Neural cell (in vitro differentiated cells): ENCODE measurements around the gene EAF2. TPM values are rescaled to one million over a fixed set of nuclear protein-coding genes. Genes with fewer than 3 reads are reported as not detected.

Experiments
- H2AFZ ChIP-seq: fragments of 200-600, 300-800 bp; sonication (generic), shearing (Covaris generic); 2 replicates; pipeline ENCODE4 v1.6.0; 2014; ENCODE audit warnings: low read depth, mild to moderate bottlenecking, antibody characterized with exemption, low read length, moderate library complexity
- H3F3A ChIP-seq: fragments of 200-600 bp; shearing (Covaris generic); 2 replicates; pipeline ENCODE4 v1.6.1; 2016; ENCODE audit warnings: mild to moderate bottlenecking, moderate library complexity, mixed read lengths, antibody characterized with exemption, low read length; ENCODE audit not compliant: insufficient read depth, poor library complexity, severe bottlenecking
- H3K27ac ChIP-seq: fragments of 200-600, 300-800 bp; sonication (generic), shearing (Covaris generic); 2 replicates; pipeline ENCODE4 v1.5.1; 2014; ENCODE audit warnings: mild to moderate bottlenecking, low read length, moderate library complexity
- H3K27me3 ChIP-seq: fragments of 300-800, 200-600 bp; sonication (generic), shearing (Covaris generic); 2 replicates; pipeline ENCODE4 v1.6.0; 2014; ENCODE audit warnings: mild to moderate bottlenecking, low read depth, low read length, moderate library complexity; ENCODE audit not compliant: insufficient read depth
- H3K36me3 ChIP-seq: fragments of 300-800, 200-600 bp; sonication (generic), shearing (Covaris generic); 2 replicates; pipeline ENCODE4 v1.5.1; 2014; ENCODE audit warnings: mild to moderate bottlenecking, antibody characterized with exemption, low read length, moderate library complexity; ENCODE audit not compliant: insufficient read depth
- H3K4me2 ChIP-seq: fragments of 300-800, 200-600 bp; sonication (generic), shearing (Covaris generic); 2 replicates; pipeline ENCODE4 v1.6.0; 2014; ENCODE audit warnings: mild to moderate bottlenecking, low read length
- H3K4me3 ChIP-seq: fragments of 300-800, 200-600 bp; sonication (generic), shearing (Covaris generic); 2 replicates; pipeline ENCODE4 v1.5.1; 2014; ENCODE audit warnings: mild to moderate bottlenecking, low read length, moderate library complexity
- H3K79me2 ChIP-seq: fragments of 200-600 bp; shearing (Covaris generic); replicated peaks from 2 replicates; pipeline ENCODE4 v1.6.0; 2014; ENCODE audit warnings: mild to moderate bottlenecking, low read length, moderate library complexity; ENCODE audit not compliant: insufficient read depth
- H3K9ac ChIP-seq: fragments of 300-800, 200-600 bp; sonication (generic), shearing (Covaris generic); 2 replicates; pipeline ENCODE4 v1.6.1; 2016; ENCODE audit warnings: mild to moderate bottlenecking, low read length, mixed read lengths
- H3K9me2 ChIP-seq: fragments of 200-600 bp; shearing (Covaris generic); 2 replicates; pipeline ENCODE4 v1.6.1; 2016; ENCODE audit warnings: mild to moderate bottlenecking, low read length, mixed read lengths; ENCODE audit not compliant: insufficient read depth
- H3K9me3 ChIP-seq: fragments of 200-600, 300-800 bp; sonication (generic), shearing (Covaris generic); 2 replicates; pipeline ENCODE4 v1.6.1; 2016; ENCODE audit warnings: mild to moderate bottlenecking, mixed run types, low read length, moderate library complexity, mixed read lengths
- H4K20me1 ChIP-seq: fragments of 200-600 bp; shearing (Covaris generic); 2 replicates; pipeline ENCODE4 v1.6.1; 2016; ENCODE audit warnings: mild to moderate bottlenecking, mixed run types; ENCODE audit not compliant: insufficient read depth
- EP300 ChIP-seq: fragments of 450-650 bp; conservative IDR thresholded peaks from 2 replicates; pipeline ENCODE4 v1.6.1; 2014; ENCODE audit warnings: antibody characterized with exemption, mild to moderate bottlenecking, moderate library complexity; ENCODE audit not compliant: poor library complexity, severe bottlenecking
- EZH2 ChIP-seq: fragments of 200-600, 300-800 bp; shearing (Covaris generic), sonication (generic); IDR thresholded peaks from 2 replicates; pipeline ENCODE4 v1.6.1; 2014; ENCODE audit warnings: antibody characterized with exemption, low read length, borderline replicate concordance, mild to moderate bottlenecking; ENCODE audit not compliant: insufficient read depth, poor library complexity, severe bottlenecking
- MXI1 ChIP-seq: fragments of 450-650 bp; conservative IDR thresholded peaks from 2 replicates; pipeline ENCODE4 v1.6.1; 2014; ENCODE audit warnings: antibody characterized with exemption, mild to moderate bottlenecking; ENCODE audit not compliant: poor library complexity, severe bottlenecking
- POLR2AphosphoS5 ChIP-seq: IDR thresholded peaks from 2 replicates; pipeline ENCODE4 v1.6.1; 2012
- RAD21 ChIP-seq: fragments of 450-650 bp; conservative IDR thresholded peaks from 2 replicates; pipeline ENCODE4 v1.6.1; 2014; ENCODE audit warnings: antibody characterized with exemption, mild to moderate bottlenecking, moderate library complexity
- SMC3 ChIP-seq: fragments of 450-650 bp; conservative IDR thresholded peaks from 2 replicates; pipeline ENCODE4 v1.6.1; 2014; ENCODE audit warnings: antibody characterized with exemption, mild to moderate bottlenecking, moderate library complexity; ENCODE audit not compliant: poor library complexity
- TAF1 ChIP-seq: IDR thresholded peaks from 2 replicates; pipeline ENCODE4 v1.6.1; 2012; ENCODE audit warnings: low read depth
- polyA plus RNA-seq: library from polyadenylated mRNA; depleted of rRNA; stranded (reverse); fragments of >200 nt; gene quantifications from 2 replicates; pipeline ENCODE4 v1.2.3, GENCODE V29; 2014
- TF ChIP-seq, protein P1 (sequence below): IDR thresholded peaks from 2 replicates; pipeline ENCODE4 v1.6.1; 2012; ENCODE audit warnings: borderline replicate concordance
- TF ChIP-seq, protein P2 (sequence below): fragments of 450-650 bp; IDR thresholded peaks from 2 replicates; pipeline ENCODE4 v1.5.1; 2014; ENCODE audit warnings: antibody characterized with exemption, mild to moderate bottlenecking, moderate library complexity; ENCODE audit not compliant: poor library complexity, severe bottlenecking

The EAF2 gene
- polyA plus RNA-seq, 1 donor from 2014 or later: 2.0 TPM

GRCh38 chr3:121835465-121835801 is 424 bp downstream of the EAF2 start:
- Histone ChIP-seq H3K27me3 (peaks cover 7% of the 10 kb centered on the region), H3K27ac (no peak overlapping the region), H3K9me3 (no peaks in the 10 kb centered on the region), H3K9me2 (no peaks in the 10 kb centered on the region), H4K20me1 (no peaks in the 10 kb centered on the region), H2AFZ (peak overlapping the region; percentile 29), H3K4me3 (peak overlapping the region; percentile 82), H3K9ac (peak overlapping the region; percentile 50), H3K36me3 (no peaks in the 10 kb centered on the region), H3K79me2 (peaks cover 8% of the 10 kb centered on the region), H3K4me2 (peak overlapping the region; percentile 83), H3F3A (peaks cover 4% of the 10 kb centered on the region)
- TF ChIP-seq, protein P1, sequence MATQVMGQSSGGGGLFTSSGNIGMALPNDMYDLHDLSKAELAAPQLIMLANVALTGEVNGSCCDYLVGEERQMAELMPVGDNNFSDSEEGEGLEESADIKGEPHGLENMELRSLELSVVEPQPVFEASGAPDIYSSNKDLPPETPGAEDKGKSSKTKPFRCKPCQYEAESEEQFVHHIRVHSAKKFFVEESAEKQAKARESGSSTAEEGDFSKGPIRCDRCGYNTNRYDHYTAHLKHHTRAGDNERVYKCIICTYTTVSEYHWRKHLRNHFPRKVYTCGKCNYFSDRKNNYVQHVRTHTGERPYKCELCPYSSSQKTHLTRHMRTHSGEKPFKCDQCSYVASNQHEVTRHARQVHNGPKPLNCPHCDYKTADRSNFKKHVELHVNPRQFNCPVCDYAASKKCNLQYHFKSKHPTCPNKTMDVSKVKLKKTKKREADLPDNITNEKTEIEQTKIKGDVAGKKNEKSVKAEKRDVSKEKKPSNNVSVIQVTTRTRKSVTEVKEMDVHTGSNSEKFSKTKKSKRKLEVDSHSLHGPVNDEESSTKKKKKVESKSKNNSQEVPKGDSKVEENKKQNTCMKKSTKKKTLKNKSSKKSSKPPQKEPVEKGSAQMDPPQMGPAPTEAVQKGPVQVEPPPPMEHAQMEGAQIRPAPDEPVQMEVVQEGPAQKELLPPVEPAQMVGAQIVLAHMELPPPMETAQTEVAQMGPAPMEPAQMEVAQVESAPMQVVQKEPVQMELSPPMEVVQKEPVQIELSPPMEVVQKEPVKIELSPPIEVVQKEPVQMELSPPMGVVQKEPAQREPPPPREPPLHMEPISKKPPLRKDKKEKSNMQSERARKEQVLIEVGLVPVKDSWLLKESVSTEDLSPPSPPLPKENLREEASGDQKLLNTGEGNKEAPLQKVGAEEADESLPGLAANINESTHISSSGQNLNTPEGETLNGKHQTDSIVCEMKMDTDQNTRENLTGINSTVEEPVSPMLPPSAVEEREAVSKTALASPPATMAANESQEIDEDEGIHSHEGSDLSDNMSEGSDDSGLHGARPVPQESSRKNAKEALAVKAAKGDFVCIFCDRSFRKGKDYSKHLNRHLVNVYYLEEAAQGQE: peak; percentile 4
- TF ChIP-seq POLR2AphosphoS5: no peak

DNA sequence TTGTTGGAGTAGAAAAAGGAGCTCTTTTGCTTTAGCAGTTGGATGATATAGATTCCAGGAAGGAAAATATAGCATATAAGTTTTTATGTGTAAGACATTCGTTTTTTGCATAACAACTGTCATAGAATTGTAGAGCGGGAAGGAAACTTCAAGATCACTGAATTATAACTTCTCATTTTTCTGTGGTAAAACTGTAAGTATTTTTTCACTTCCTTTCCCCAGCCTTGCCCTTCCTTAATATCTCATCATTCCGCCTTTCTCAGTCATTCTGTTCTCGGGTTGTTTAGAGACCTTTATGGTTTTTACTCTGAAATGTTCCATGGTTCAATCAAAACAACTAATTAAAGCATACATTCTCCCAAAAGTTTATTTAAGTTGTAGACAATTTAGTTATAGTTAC is 1.1 kb downstream of the EAF2 start:
- Histone ChIP-seq H3K9ac (no peak overlapping the region), H2AFZ (no peak overlapping the region), H3K27ac (no peak overlapping the region), H3K4me3 (peak overlapping the region; percentile 82), H3K9me3 (no peaks in the 10 kb centered on the region), H3K79me2 (peaks cover 8% of the 10 kb centered on the region), H3K9me2 (no peaks in the 10 kb centered on the region), H3K36me3 (no peaks in the 10 kb centered on the region), H3F3A (peaks cover 4% of the 10 kb centered on the region), H3K27me3 (peaks cover 7% of the 10 kb centered on the region), H3K4me2 (peak overlapping the region; percentile 83), H4K20me1 (no peaks in the 10 kb centered on the region)
- no peak for TF ChIP-seq SMC3
- no peak for TF ChIP-seq EZH2

DNA sequence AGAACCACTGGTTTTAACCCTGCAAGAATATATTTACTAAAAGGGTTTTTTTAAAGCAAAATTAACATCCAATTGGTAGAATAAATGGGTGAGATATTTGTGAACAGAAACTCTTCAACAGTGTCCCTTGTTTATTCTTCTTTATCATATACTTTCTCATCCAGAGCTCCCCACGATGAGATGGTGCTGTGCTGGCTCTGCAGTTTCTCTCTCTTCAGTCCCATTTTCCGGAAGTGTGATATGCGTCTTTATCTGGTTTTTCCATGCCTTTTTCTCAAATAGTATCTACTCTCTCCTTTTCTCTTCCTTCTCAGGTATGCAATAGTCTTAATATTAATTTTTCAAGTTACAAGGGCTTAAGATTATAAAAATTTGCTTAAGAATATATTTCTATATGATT is 1.5 kb downstream of the EAF2 start:
- Histone ChIP-seq H3K36me3 (no peaks in the 10 kb centered on the region), H3K79me2 (peaks cover 8% of the 10 kb centered on the region), H3K4me3 (no peak overlapping the region), H2AFZ (no peak overlapping the region), H3K27me3 (peaks cover 7% of the 10 kb centered on the region), H4K20me1 (no peaks in the 10 kb centered on the region), H3K9ac (no peak overlapping the region), H3K27ac (no peak overlapping the region), H3K9me2 (no peaks in the 10 kb centered on the region), H3K4me2 (no peak overlapping the region), H3F3A (peaks cover 4% of the 10 kb centered on the region), H3K9me3 (no peaks in the 10 kb centered on the region)
- no peak for TF ChIP-seq EP300
- no peak for TF ChIP-seq RAD21
- no peak for TF ChIP-seq EZH2
- TF ChIP-seq TAF1: no peak

- Histone ChIP-seq H3K27ac (no peak overlapping the region), H3F3A (no peaks in the 10 kb centered on the region), H4K20me1 (no peaks in the 10 kb centered on the region), H3K27me3 (peaks cover 7% of the 10 kb centered on the region), H3K9me3 (no peaks in the 10 kb centered on the region), H3K4me2 (no peak overlapping the region), H3K79me2 (no peaks in the 10 kb centered on the region), H3K36me3 (no peaks in the 10 kb centered on the region), H3K4me3 (no peak overlapping the region), H3K9me2 (no peaks in the 10 kb centered on the region), H3K9ac (no peak overlapping the region), H2AFZ (no peak overlapping the region)
- no peak for TF ChIP-seq POLR2AphosphoS5
- TF ChIP-seq EP300: no peak
- no peak for TF ChIP-seq MXI1
- no peak for TF ChIP-seq SMC3
- TF ChIP-seq EZH2: no peak
- TF ChIP-seq RAD21: no peak
- TF ChIP-seq, protein P1: no peak
- TF ChIP-seq, protein P2, sequence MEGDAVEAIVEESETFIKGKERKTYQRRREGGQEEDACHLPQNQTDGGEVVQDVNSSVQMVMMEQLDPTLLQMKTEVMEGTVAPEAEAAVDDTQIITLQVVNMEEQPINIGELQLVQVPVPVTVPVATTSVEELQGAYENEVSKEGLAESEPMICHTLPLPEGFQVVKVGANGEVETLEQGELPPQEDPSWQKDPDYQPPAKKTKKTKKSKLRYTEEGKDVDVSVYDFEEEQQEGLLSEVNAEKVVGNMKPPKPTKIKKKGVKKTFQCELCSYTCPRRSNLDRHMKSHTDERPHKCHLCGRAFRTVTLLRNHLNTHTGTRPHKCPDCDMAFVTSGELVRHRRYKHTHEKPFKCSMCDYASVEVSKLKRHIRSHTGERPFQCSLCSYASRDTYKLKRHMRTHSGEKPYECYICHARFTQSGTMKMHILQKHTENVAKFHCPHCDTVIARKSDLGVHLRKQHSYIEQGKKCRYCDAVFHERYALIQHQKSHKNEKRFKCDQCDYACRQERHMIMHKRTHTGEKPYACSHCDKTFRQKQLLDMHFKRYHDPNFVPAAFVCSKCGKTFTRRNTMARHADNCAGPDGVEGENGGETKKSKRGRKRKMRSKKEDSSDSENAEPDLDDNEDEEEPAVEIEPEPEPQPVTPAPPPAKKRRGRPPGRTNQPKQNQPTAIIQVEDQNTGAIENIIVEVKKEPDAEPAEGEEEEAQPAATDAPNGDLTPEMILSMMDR: no peak
- TF ChIP-seq TAF1: no peak
These were observed 5.0 kb downstream of the EAF2 start for GRCh38 chr3:121839962-121840361.
